GM13976 (cell line): ENCODE data around the gene FNTB.

ENCODE experiments used
- DNase-seq: peaks from one replicate; pipeline ENCODE4 v3.0.0; 2012; ENCODE audit warnings: low spot score
- in situ Hi-C: fragments of 300-500 bp; cut with MboI; formaldehyde crosslinking; loops from one replicate; pipeline ENCODE4 v1.12.0; 2022; ENCODE audit warnings: low sequenced_read_pairs, mixed read lengths, inconsistent platforms; ENCODE audit not compliant: unreplicated experiment
- TF ChIP-seq, protein P1 (sequence below): IDR thresholded peaks from 2 replicates; pipeline ENCODE4 v1.5.1; 2012; ENCODE audit warnings: borderline replicate concordance, mild to moderate bottlenecking; ENCODE audit not compliant: insufficient read depth; ENCODE audit errors: extremely low read depth, missing control alignments, control extremely low read depth

The FNTB gene

DNA sequence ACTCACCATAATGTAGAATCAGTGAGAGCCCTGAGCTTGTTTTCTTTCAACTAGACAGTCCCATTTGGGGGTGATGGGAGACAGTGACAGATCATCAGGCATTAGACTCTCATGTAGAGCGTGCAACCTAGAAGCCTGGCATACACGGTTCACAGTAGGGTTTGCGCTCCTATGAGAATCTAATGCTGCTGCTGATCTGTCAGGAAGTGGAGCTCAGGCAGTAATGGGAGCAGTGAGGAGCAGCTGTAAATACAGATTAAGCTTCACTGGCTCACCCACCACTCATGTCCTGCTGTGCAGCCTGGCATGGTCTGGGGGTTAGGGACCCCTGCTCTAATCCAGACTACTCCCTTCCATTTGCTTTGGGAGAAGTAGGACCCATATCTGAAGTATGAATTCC lies 55.6 kb downstream of the FNTB start:
- DNase-seq: no peak
- TF ChIP-seq, protein P1, sequence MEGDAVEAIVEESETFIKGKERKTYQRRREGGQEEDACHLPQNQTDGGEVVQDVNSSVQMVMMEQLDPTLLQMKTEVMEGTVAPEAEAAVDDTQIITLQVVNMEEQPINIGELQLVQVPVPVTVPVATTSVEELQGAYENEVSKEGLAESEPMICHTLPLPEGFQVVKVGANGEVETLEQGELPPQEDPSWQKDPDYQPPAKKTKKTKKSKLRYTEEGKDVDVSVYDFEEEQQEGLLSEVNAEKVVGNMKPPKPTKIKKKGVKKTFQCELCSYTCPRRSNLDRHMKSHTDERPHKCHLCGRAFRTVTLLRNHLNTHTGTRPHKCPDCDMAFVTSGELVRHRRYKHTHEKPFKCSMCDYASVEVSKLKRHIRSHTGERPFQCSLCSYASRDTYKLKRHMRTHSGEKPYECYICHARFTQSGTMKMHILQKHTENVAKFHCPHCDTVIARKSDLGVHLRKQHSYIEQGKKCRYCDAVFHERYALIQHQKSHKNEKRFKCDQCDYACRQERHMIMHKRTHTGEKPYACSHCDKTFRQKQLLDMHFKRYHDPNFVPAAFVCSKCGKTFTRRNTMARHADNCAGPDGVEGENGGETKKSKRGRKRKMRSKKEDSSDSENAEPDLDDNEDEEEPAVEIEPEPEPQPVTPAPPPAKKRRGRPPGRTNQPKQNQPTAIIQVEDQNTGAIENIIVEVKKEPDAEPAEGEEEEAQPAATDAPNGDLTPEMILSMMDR: no peak
- in situ Hi-C loops: no loop called here

DNA sequence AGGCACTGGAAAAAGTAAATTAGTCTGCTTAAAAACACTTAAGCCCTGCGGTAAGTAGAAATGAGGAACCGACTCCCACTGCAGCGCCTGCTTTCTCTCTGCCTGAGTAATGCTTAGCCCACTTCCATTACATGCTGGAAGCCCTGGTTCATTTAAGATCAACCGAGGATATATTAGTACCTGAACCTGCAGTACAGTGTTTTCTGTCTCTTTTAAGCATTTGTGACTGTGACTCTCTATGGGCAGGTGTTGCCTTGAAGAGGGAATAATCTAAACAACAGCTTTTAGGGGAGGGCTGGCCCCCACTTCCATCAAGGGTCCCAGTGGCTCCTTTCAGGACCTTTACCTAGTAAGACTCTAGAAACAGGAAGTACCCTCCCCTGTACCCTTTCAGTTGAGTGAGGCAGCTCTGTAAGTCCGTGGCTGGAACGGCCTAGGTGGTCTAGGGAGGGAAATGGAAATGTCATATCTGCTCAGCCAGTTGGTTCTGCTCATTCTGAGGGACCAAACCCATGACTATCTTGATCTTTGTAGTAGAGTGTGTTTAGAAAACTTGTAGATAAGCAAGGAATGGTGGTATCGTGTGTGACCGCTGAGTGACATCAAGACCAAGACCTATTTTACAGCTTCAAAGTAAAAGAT lies 56.2 kb downstream of the FNTB start:
- TF ChIP-seq, protein P1: no peak
- in situ Hi-C loops: no loop called here
- DNase-seq: peak; percentile 61

DNA sequence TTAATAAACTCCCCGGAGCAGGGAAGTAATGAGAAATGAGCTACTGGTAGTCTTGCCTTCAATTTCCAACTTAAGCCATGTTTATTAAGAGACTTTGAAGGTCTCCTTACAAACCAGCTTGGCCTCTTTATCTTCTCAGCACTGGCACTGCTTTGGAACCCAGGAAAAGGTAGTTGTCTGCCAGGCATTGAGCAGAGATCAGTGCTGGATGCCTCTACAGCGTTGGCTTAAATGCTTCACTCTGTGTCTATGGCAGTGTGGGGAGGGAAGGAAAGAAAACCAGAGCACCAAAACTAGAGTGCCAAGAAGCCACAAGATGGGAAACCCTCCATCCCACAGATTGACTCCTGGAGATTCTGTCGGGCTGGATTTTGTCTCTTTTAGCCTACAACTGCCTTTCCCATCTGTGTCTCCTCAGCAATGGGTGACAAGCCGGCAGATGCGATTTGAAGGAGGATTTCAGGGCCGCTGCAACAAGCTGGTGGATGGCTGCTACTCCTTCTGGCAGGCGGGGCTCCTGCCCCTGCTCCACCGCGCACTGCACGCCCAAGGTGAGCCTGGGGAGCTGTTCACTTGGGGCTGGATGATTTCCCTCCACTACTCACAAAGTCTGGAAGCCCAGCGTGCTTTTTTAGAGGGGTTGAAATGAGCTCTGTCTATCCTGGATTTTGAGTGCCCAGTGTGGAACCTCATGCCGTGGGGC lies 57.3 kb downstream of the FNTB start:
- in situ Hi-C loops: no loop called here

DNA sequence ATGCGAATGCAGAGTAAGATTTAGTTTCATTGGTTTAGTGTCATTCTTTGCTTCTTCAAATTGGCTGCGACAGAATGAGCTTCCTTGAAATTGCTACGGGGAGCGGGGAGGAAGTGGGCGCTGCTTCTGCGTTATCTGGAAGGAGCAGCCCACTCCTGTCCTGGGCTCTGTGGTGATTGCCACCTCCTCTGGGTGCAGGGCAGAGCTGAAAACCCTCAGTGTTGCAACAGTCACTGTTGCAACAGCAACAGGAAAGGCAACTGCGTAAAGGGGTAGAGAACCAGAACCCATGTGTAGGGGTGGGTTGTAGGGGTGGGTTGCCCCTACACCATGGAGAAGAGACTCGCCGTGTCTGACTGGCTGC lies 57.9 kb downstream of the FNTB start:
- TF ChIP-seq, protein P1: no peak
- in situ Hi-C loops: no loop called here
- DNase-seq: no peak

More for the DNA sequence above, 57.3 kb downstream of the FNTB start:
- no peak for DNase-seq
- TF ChIP-seq, protein P1: no peak

DNA sequence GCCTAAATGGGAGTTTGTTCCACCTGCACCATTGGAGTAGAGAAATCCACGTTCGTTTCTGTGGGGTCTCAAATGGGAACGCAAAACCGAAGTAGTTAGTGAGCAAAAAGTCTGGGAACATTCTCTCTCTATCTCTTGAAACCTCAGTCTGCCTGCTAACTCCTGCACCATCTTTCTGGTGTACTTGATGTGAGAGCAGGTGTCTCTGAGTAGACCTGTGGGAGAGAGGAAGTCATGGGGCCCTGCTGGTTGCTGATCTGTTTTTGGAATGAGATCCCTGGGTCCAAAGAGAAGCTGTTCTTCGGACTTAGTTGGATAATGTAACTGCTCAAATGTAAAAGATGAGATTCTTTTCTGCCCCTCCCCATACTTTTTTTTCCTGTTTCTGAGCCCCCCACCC lies 58.3 kb downstream of the FNTB start:
- TF ChIP-seq, protein P1: no peak
- in situ Hi-C loops: no loop called here
- no peak for DNase-seq

DNA sequence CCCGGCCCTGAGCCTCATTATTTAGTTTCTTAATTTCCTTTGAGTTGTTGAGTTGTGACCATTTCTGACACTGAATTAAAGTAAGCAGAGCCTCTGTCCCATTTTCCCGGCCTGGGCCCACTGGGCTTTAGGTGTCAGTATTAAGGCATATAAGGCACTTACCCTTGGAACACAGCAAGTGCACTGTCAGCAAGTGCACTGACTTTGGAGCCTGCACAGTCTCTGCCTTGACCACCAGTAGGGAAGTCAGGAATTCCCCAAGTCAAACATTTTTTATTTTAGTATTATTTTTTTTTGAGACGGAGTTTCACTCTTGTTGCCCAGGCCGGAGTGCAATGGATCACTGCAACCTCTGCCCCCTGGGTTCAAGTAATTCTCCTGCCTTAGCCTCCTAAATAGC lies 59.0 kb downstream of the FNTB start:
- in situ Hi-C loops: no loop called here
- TF ChIP-seq, protein P1: no peak
- no peak for DNase-seq
